ENCODE measurements around the gene PRKAG1. TPM values are rescaled to one million over a fixed set of nuclear protein-coding genes. Genes with fewer than 3 reads are reported as not detected.

Gene PRKAG1
- total RNA-seq (2013; cell fraction: nucleolus; rRNA removed), result 25.8 and 31.4 TPM in 2 replicates
- 49.5 and 58.1 TPM in 2 replicates for total RNA-seq (2014; rRNA removed)
- total RNA-seq (2014; rRNA removed; fragmentation: Illumina TruSeq; extraction: Trizol), result 62.6 and 62.8 TPM in 2 replicates
- total RNA-seq (2021), result 43.7 and 46.4 TPM in 2 replicates
- 46.6 TPM for polyA plus RNA-seq (2011; ENCODE audit: low read depth)
- polyA plus RNA-seq (2011; rRNA removed), result 91.6 and 102 TPM in 2 replicates
- 68.6 and 71.3 TPM in 2 replicates for polyA plus RNA-seq (2011; cell fraction: cytosol; rRNA removed)
- 39.9 and 44.5 TPM in 2 replicates for polyA plus RNA-seq (2011; cell fraction: nucleus; rRNA removed)
- polyA plus RNA-seq (2012), result 35.3 and 41.2 TPM in 2 replicates
- polyA plus RNA-seq (2014; fragmentation: Illumina TruSeq; extraction: Trizol), result 80.9 and 102 TPM in 2 replicates
- 10 to 100 TPM; 61.5 to 70.9 TPM for polyA plus RNA-seq (2014; fragmentation: Nextera tagmentation; extraction: Ambion mirVana)
- polyA plus RNA-seq (2014; rRNA removed), result 38.3 and 44.5 TPM in 2 replicates
- polyA plus RNA-seq (2016; fragmentation: Nextera tagmentation; extraction: Ambion mirVana), result 10 to 100 TPM; 58.5 to 60.3 TPM
- 45.2 and 54.1 TPM in 2 replicates for polyA minus RNA-seq (2011; rRNA and poly(A)+ RNA removed)
- polyA minus RNA-seq (2011; cell fraction: cytosol; rRNA and poly(A)+ RNA removed), result 14.2 and 23.2 TPM in 2 replicates
- 8.8 and 19.9 TPM in 2 replicates for polyA minus RNA-seq (2011; cell fraction: nucleus; rRNA and poly(A)+ RNA removed)
- percentile 79 among the genes with signal in this experiment for Bru-seq, nascent RNA
- BruChase-seq, experiment 1, labeled RNA remaining after a 6-hour chase, result percentile 81 among the genes with signal in this experiment
- BruChase-seq, experiment 2, labeled RNA remaining after a 2-hour chase, result percentile 81 among the genes with signal in this experiment
- long read RNA-seq, experiment 1, transcript PRKAG1-206 (12 exons, 1,699 nt), result major isoform, 75 of 93 reads
- long read RNA-seq, experiment 1, partial matches to known transcripts, result 8 of 93 reads
- long read RNA-seq, experiment 1, other reads (novel, unspliced or antisense), result 8 of 93 reads
- long read RNA-seq, experiment 2, transcript PRKAG1-206 (12 exons, 1,699 nt), result major isoform, 315 of 373 reads
- long read RNA-seq, experiment 2, partial matches to known transcripts, result 16 of 373 reads
- long read RNA-seq, experiment 2, other reads (novel, unspliced or antisense), result 38 of 373 reads

DNA sequence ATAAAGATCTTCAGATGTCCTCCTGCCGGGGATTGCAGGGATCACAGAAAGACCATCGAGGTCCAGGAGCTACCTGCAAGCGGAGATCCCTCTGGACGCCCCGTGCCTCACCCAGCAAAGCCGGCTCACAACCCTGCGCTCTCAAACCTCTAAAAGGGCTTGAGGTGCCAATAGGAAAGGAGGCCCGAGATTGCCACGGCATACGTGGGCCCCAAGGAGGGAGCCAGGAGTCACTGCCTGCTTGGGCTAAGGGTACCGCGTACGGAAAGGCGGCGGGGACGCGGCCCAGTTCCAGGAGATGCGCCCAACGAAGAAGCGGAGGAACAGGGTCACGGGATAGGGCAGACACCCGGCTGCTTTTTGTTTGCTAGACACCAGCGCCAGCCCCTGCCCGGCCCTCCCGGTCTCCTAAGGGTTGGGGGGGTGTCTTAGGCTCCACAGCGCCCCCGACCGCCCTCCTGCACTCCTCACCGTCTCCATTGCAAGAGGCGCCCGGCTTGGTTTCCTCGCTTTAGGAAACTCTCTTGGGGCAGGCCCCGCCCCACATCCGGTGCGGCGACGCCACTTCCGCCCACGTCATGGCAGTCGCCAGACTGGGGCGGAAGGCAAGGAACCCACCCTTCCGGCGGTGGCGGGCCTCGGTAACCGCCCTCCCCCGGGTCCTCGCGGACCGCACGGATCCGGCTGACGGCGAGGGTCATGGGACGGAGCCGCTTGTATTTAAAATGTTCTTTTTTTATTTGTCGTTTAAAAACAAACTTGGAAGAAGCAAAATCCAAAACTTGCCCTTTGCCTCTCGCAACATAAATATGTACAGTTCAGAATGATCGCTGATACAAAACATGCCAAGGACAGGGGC lies at the start of gene PRKAG1:
TSS of gene PRKAG1 (minus strand) at position 516 of the 859 bp plus-strand sequence. CDS start at position 480, 36 bp downstream.
- Histone ChIP-seq H3K27me3 (replicated peaks in 1 of 2; ENCODE audit: control insufficient read depth in 2 of 2, insufficient read depth in 2 of 2, low read length in 1 of 2) (no peaks in the 10 kb centered on the region), H3K4me2 (ENCODE audit: control insufficient read depth, insufficient read depth) (peak within 1 kb of the TSS; percentile 88), H3K4me1 (ENCODE audit: control insufficient read depth, insufficient read depth, low read length) (0 out of 2 replicates have a peak, but pooled peaks cover 3% of the 10 kb centered on the region), H2AFZ (ENCODE audit: control insufficient read depth, low read depth, low read length) (peak within 1 kb of the TSS; percentile 75), H3K79me2 (ENCODE audit: control insufficient read depth, insufficient read depth, low read length) (peaks cover 21% of the 10 kb centered on the region), H3K27ac (ENCODE audit: control insufficient read depth, insufficient read depth) (peak within 1 kb of the TSS; percentile 93), H3K9me3 (replicated peaks; ENCODE audit: control insufficient read depth, insufficient read depth, low read length) (no peaks in the 10 kb centered on the region), H3K9ac (ENCODE audit: control insufficient read depth, insufficient read depth, low read length) (peak within 1 kb of the TSS; percentile 90), H3K4me3 (peak within 1 kb of the TSS; percentile 93), H3K36me3 (ENCODE audit: control insufficient read depth in 2 of 2, insufficient read depth in 2 of 2, low read length in 1 of 2) (peaks cover 9% of the 10 kb centered on the region in 2 experiments), H4K20me1 (ENCODE audit: control insufficient read depth, insufficient read depth) (no peaks in the 10 kb centered on the region)
- in situ Hi-C loops (cut with MboI), result no loop called here
- SMC1A ChIA-PET (ENCODE audit: uncharacterized antibody, unreplicated experiment), result interaction anchor here (1.2 to 7.5 kb wide), 5 partner anchors 17 to 41 kb away, joined by 3 to 47 read pairs (median 15); partner anchors contain the start of gene DDN
- TSS peak; percentile 51 for BruUV-seq (replicated peaks)
- FAIRE-seq (peak; percentile 73), ATAC-seq (peak; percentile 90), DNase-seq (ENCODE audit: low read depth, low spot score) (peak; percentile 77)
- RAD21 ChIA-PET (ENCODE audit: unreplicated experiment), result interaction anchor here (0.8 to 5.0 kb wide), 9 partner anchors 11 to 91 kb away, joined by 3 to 62 read pairs (median 3); partner anchors contain the start of genes DDN and KMT2D
- 1% methylated on average over 55 of the region's 59 CpGs for WGBS (ENCODE audit: insufficient coverage, insufficient replicate concordance, low lambda C conversion rate, missing lambda C conversion rate)
- POLR2A ChIA-PET, result interaction anchor here (1.7 to 4.9 kb wide), 3 partner anchors 13 to 20 kb away, joined by 4 to 52 read pairs (median 39); partner anchors contain the start of gene DDN
- intact Hi-C loops (cut with micrococcal nuclease; ENCODE audit: unreplicated experiment), result loop anchor here (1.0 kb wide), 1 partner anchor 19 kb away; the partner anchor contains the start of gene DDN
- CTCF ChIA-PET, result interaction anchor here (0.7 to 11.1 kb wide), 12 partner anchors 13 to 166 kb away, joined by 3 to 172 read pairs (median 9); partner anchors contain the start of genes DDN and DDX23
- TF ChIP-seq MTA2 (IDR thresholded peaks at IDR 0.05; ENCODE audit: low read depth) (no peak), SPI1 (IDR thresholded peaks at IDR 0.05; ENCODE audit: borderline replicate concordance, insufficient read depth, low read depth, low read length) (peak; percentile 50), HDGF (IDR thresholded peaks at IDR 0.05) (0 out of 2 replicates have a peak, but pooled peaks have one; percentile 12), MYB (IDR thresholded peaks at IDR 0.05; ENCODE audit: borderline replicate concordance, low read depth, low read length) (no peak), BHLHE40 (IDR thresholded peaks at IDR 0.05; ENCODE audit: borderline replicate concordance in 1 of 2, low read depth in 2 of 2, low read length in 1 of 2) (peak; percentile 53 to 72; a peak in 1 of 4 replicates), SMAD5 (IDR thresholded peaks at IDR 0.05; ENCODE audit: low read depth) (peak; percentile 84; the same call in 1 of the 2 replicates), CBX3 (IDR thresholded peaks at IDR 0.05; ENCODE audit: borderline replicate concordance, low read depth) (no peak), MXI1 (IDR thresholded peaks at IDR 0.05; ENCODE audit: low read depth, low read length) (peak; percentile 71), TAF1 (IDR thresholded peaks at IDR 0.05; ENCODE audit: borderline replicate concordance, low read depth, low read length) (peak; percentile 93), ETV6 (conservative IDR thresholded peaks at IDR 0.05 in 1 of 2, IDR thresholded peaks at IDR 0.05 in 1 of 2; ENCODE audit: borderline replicate concordance in 1 of 2, low read depth in 1 of 2) (peak in 1 of 2 experiments; percentile 80; a peak in 2 of 4 replicates), CBX5 (IDR thresholded peaks at IDR 0.05; ENCODE audit: low read depth) (peak; percentile 56; the same call in 1 of the 2 replicates)
- TF ChIP-seq, protein P1, sequence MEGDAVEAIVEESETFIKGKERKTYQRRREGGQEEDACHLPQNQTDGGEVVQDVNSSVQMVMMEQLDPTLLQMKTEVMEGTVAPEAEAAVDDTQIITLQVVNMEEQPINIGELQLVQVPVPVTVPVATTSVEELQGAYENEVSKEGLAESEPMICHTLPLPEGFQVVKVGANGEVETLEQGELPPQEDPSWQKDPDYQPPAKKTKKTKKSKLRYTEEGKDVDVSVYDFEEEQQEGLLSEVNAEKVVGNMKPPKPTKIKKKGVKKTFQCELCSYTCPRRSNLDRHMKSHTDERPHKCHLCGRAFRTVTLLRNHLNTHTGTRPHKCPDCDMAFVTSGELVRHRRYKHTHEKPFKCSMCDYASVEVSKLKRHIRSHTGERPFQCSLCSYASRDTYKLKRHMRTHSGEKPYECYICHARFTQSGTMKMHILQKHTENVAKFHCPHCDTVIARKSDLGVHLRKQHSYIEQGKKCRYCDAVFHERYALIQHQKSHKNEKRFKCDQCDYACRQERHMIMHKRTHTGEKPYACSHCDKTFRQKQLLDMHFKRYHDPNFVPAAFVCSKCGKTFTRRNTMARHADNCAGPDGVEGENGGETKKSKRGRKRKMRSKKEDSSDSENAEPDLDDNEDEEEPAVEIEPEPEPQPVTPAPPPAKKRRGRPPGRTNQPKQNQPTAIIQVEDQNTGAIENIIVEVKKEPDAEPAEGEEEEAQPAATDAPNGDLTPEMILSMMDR (IDR thresholded peaks at IDR 0.05 in 2 of 3, conservative IDR thresholded peaks at IDR 0.05 in 1 of 3; ENCODE audit: control insufficient read depth in 2 of 3, extremely low read depth in 1 of 3, insufficient read depth in 1 of 3, low read depth in 3 of 3, low read length in 3 of 3), result peak; percentile 57 to 71 (median 68)
- TF ChIP-seq, protein P2, sequence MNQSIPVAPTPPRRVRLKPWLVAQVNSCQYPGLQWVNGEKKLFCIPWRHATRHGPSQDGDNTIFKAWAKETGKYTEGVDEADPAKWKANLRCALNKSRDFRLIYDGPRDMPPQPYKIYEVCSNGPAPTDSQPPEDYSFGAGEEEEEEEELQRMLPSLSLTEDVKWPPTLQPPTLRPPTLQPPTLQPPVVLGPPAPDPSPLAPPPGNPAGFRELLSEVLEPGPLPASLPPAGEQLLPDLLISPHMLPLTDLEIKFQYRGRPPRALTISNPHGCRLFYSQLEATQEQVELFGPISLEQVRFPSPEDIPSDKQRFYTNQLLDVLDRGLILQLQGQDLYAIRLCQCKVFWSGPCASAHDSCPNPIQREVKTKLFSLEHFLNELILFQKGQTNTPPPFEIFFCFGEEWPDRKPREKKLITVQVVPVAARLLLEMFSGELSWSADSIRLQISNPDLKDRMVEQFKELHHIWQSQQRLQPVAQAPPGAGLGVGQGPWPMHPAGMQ (IDR thresholded peaks at IDR 0.05; ENCODE audit: borderline replicate concordance), result no peak

Measured in GM12878 (cell line).